HCT116 (cell line): ENCODE data around the gene TBC1D19. TPM values are rescaled to one million over a fixed set of nuclear protein-coding genes. Genes with fewer than 3 reads are reported as not detected.

Source experiments
- ATAC-seq: fragments of 200-7000 bp; cut with Tn5 transposase; 2 replicates; pipeline ENCODE4 v1.9.1; 2020; ENCODE audit warnings: mild to moderate bottlenecking, moderate library complexity
- BruUV-seq: library from RNA; stranded (reverse); fragments of 400-500 nt; replicated peaks from 2 replicates; lab custom pipeline; 2021; lab: Mats Ljungman, UMichigan
- CTCF ChIA-PET: fragments of 300-600 bp; sonication (Branson Sonifier 250); formaldehyde crosslinking; loops from one replicate; lab custom pipeline; 2021; ENCODE audit warnings: antibody characterized with exemption; lab: Charles Lee
- POLR2A ChIA-PET: fragments of 300-600, 350-600 bp; sonication (Branson Sonifier 250); formaldehyde crosslinking; loops from one replicate; lab custom pipeline; 2021; ENCODE audit warnings: antibody characterized with exemption; lab: Charles Lee
- RAD21 ChIA-PET, 2 experiments: fragments of 300-600 bp; sonication (Branson Sonifier 250); formaldehyde crosslinking; loops; one replicate each; lab custom pipeline; 2023; ENCODE audit warnings: low total read pairs in 2 of 2; ENCODE audit not compliant: uncharacterized antibody in 2 of 2, unreplicated experiment in 2 of 2, low non-redundant PET in 1 of 2; lab: Charles Lee
- DNase-seq: peaks from one replicate; pipeline ENCODE4 v3.0.0-alpha.2; 2010; ENCODE audit warnings: low read depth, low spot score
- H2AFZ ChIP-seq: fragments of 200-600 bp; shearing (Covaris generic), sonication (generic); 2 replicates; pipeline ENCODE4 v1.6.1; 2017; ENCODE audit warnings: low read depth, mixed run types, mixed read lengths, antibody characterized with exemption, low read length; ENCODE audit not compliant: poor library complexity, severe bottlenecking
- H3K27ac ChIP-seq: 2 replicates; pipeline ENCODE4 v1.5.1; 2012; ENCODE audit warnings: low read depth, low read length
- H3K27me3 ChIP-seq: fragments of 200-600 bp; sonication (generic); 2 replicates; pipeline ENCODE4 v1.6.1; 2016; ENCODE audit warnings: mixed run types, low read length, mixed read lengths; ENCODE audit not compliant: insufficient read depth
- H3K36me3 ChIP-seq, 2 experiments: fragments of 200-500 bp in 1 of 2; fragments of 200-600 bp in 1 of 2; sonication (Bioruptor generic) in 1 of 2; sonication (generic) in 1 of 2; 2 replicates each; pipeline versions ENCODE4 v1.5.1 to v1.6.1; 2014 to 2016; ENCODE audit warnings: low read length in 2 of 2, inconsistent platforms in 1 of 2, mixed read lengths in 1 of 2, mixed run types in 1 of 2; ENCODE audit not compliant: insufficient read depth in 2 of 2, control insufficient read depth in 1 of 2
- H3K4me1 ChIP-seq, 2 experiments: fragments of 200-600 bp in 1 of 2; sonication (generic) in 1 of 2; 2 replicates each; pipeline versions ENCODE4 v1.5.1 to v1.6.1; 2012 to 2017; ENCODE audit warnings: low read length in 2 of 2, inconsistent platforms in 1 of 2, mild to moderate bottlenecking in 1 of 2, mixed read lengths in 1 of 2, mixed run types in 1 of 2, moderate library complexity in 1 of 2; ENCODE audit not compliant: insufficient read depth in 2 of 2, control insufficient read depth in 1 of 2
- H3K4me2 ChIP-seq: fragments of 200-600 bp; sonication (generic); 2 replicates; pipeline ENCODE4 v1.6.1; 2017; ENCODE audit warnings: mixed run types, low read length, mixed read lengths
- H3K4me3 ChIP-seq, 2 experiments: fragments of 200-600 bp in 1 of 2; sonication (generic) in 1 of 2; replicated peaks in 1 of 2; 2 replicates each; pipeline ENCODE4 v1.5.1; 2011 to 2016; ENCODE audit warnings: low read length in 2 of 2, control low read depth in 1 of 2, low read depth in 1 of 2, mild to moderate bottlenecking in 1 of 2, mixed read lengths in 1 of 2, mixed run types in 1 of 2
- H3K79me2 ChIP-seq: fragments of 200-600 bp; sonication (generic); 2 replicates; pipeline ENCODE4 v1.6.1; 2017; ENCODE audit warnings: mild to moderate bottlenecking, mixed run types, low read length, moderate library complexity, mixed read lengths; ENCODE audit not compliant: insufficient read depth
- H3K9ac ChIP-seq: fragments of 200-600 bp; sonication (generic); 2 replicates; pipeline ENCODE4 v1.6.1; 2016; ENCODE audit warnings: low read length, mixed read lengths
- H3K9me2 ChIP-seq: fragments of 200-600 bp; sonication (generic), shearing (Covaris generic); 2 replicates; pipeline ENCODE4 v1.6.1; 2017; ENCODE audit warnings: mixed run types, mild to moderate bottlenecking, moderate library complexity; ENCODE audit not compliant: insufficient read depth
- H3K9me3 ChIP-seq, 2 experiments: fragments of 200-500 bp in 1 of 2; fragments of 200-600 bp in 1 of 2; sonication (Bioruptor generic) in 1 of 2; sonication (generic) in 1 of 2; 2 replicates each; pipeline ENCODE4 v1.6.1; 2014 to 2017; ENCODE audit warnings: low read length in 2 of 2, mixed read lengths in 2 of 2, inconsistent platforms in 1 of 2, low read depth in 1 of 2, mild to moderate bottlenecking in 1 of 2, mixed run types in 1 of 2, moderate library complexity in 1 of 2; ENCODE audit not compliant: control insufficient read depth in 1 of 2, insufficient read depth in 1 of 2
- H4K20me1 ChIP-seq: fragments of 200-600 bp; sonication (generic), shearing (Covaris generic); 2 replicates; pipeline ENCODE4 v1.6.1; 2017; ENCODE audit warnings: mixed run types, mild to moderate bottlenecking, moderate library complexity; ENCODE audit not compliant: insufficient read depth
- EGR1 ChIP-seq: IDR thresholded peaks from 2 replicates; pipeline ENCODE4 v1.6.1; 2012; ENCODE audit warnings: low read depth
- ELF1 ChIP-seq: IDR thresholded peaks from 2 replicates; pipeline ENCODE4 v1.6.1; 2012; ENCODE audit warnings: low read depth, borderline replicate concordance
- MAX ChIP-seq: IDR thresholded peaks from 2 replicates; pipeline ENCODE4 v1.6.1; 2012
- RAD21 ChIP-seq: IDR thresholded peaks from 2 replicates; pipeline ENCODE4 v1.6.1; 2012; ENCODE audit warnings: low read depth, mild to moderate bottlenecking
- REST ChIP-seq: IDR thresholded peaks from 2 replicates; pipeline ENCODE4 v1.6.1; 2012; ENCODE audit warnings: low read depth
- SP1 ChIP-seq: IDR thresholded peaks from 2 replicates; pipeline ENCODE4 v1.6.1; 2012; ENCODE audit warnings: low read depth
- SRF ChIP-seq: IDR thresholded peaks from 2 replicates; pipeline ENCODE4 v1.6.1; 2012; ENCODE audit warnings: low read depth
- YY1 ChIP-seq: IDR thresholded peaks from 2 replicates; pipeline ENCODE4 v1.6.1; 2011; ENCODE audit warnings: low read length, low read depth, moderate library complexity, mild to moderate bottlenecking; ENCODE audit not compliant: insufficient replicate concordance; ENCODE audit errors: extremely low read depth
- intact Hi-C: fragments of 100-400 bp; cut with micrococcal nuclease; formaldehyde crosslinking; loops from 2 replicates; pipeline ENCODE4 v1.10.0; 2022
- total RNA-seq: library from RNA; stranded (reverse); gene quantifications from one replicate; pipeline ENCODE4 v1.2.1, GENCODE V29; 2021; ENCODE audit not compliant: unreplicated experiment

The TBC1D19 gene
- total RNA-seq, 1 experiment from 2014 or later: 25.4 TPM

- Histone ChIP-seq H4K20me1 (no peaks in the 10 kb centered on the region), H3K9ac (no peak overlapping the region), H3K4me3 (no peak overlapping the region), H3K4me1 (no peaks in the 10 kb centered on the region), H3K27ac (no peak overlapping the region), H3K27me3 (no peaks in the 10 kb centered on the region), H3K79me2 (no peaks in the 10 kb centered on the region), H3K9me2 (no peaks in the 10 kb centered on the region), H3K36me3 (no peaks in the 10 kb centered on the region), H2AFZ (no peak overlapping the region), H3K4me2 (no peak overlapping the region), H3K9me3 (no peaks in the 10 kb centered on the region)
- ATAC-seq: no peak
- TF ChIP-seq SRF (no peak), REST (no peak), SP1 (no peak), EGR1 (no peak), ELF1 (no peak), MAX (no peak), YY1 (no peak), RAD21 (no peak)
- BruUV-seq: no TSS peak
- no peak for DNase-seq
- RAD21 ChIA-PET: no interaction called here
- POLR2A ChIA-PET: no interaction called here
- intact Hi-C loops: loop anchor here (10.0 kb wide), 1 partner anchor 209 kb away; no protein-coding TSS in a partner anchor
- CTCF ChIA-PET: no interaction called here
These were observed 212.2 kb downstream of the TBC1D19 start for GRCh38 chr4:26796081-26796480.
